ENCODE data around the gene HSF2BP.
"Not testable (repeated sequence)": the region's sequence is repeated elsewhere in the genome, so short reads cannot be mapped to it uniquely, and the experiment has no call there.

HSF2BP gene

GRCh38 chr21:43651926-43652325 is 7.4 kb downstream of the HSF2BP start:
- not testable (repeated sequence) for DNase-seq (ENCODE audit: low read depth in 2 of 2)

GRCh38 chr21:43648171-43648570 is 11.1 kb downstream of the HSF2BP start:
- no peak for DNase-seq (ENCODE audit: low read depth in 2 of 2)

- peak; percentile 68 to 74 for DNase-seq (ENCODE audit: low read depth in 2 of 2)
Measured at GRCh38 chr21:43646550-43647260, 12.6 kb downstream of the HSF2BP start.

- DNase-seq (ENCODE audit: low read depth in 2 of 2) = no peak
Measured at GRCh38 chr21:43645976-43646375, 13.3 kb downstream of the HSF2BP start.

- DNase-seq (ENCODE audit: low read depth in 2 of 2) = no peak
Measured at GRCh38 chr21:43645136-43645891, 14.0 kb downstream of the HSF2BP start.

- DNase-seq (ENCODE audit: low read depth in 2 of 2) = no peak
Measured at GRCh38 chr21:43644609-43645008, 14.7 kb downstream of the HSF2BP start.

- no peak for DNase-seq (ENCODE audit: low read depth in 2 of 2)
Measured at GRCh38 chr21:43644071-43644470, 15.2 kb downstream of the HSF2BP start.

GRCh38 chr21:43643193-43643592 is 16.1 kb downstream of the HSF2BP start:
- DNase-seq (ENCODE audit: low read depth in 2 of 2) = no peak

- DNase-seq (ENCODE audit: low read depth in 2 of 2) = no peak
Measured at GRCh38 chr21:43640400-43640799, 18.9 kb downstream of the HSF2BP start.

- DNase-seq (ENCODE audit: low read depth in 2 of 2) = no peak
Measured at GRCh38 chr21:43639470-43640353, 19.6 kb downstream of the HSF2BP start.

GRCh38 chr21:43637530-43638158 is 21.6 kb downstream of the HSF2BP start:
- DNase-seq (ENCODE audit: low read depth in 2 of 2) = no peak

- DNase-seq (ENCODE audit: low read depth in 2 of 2) = no peak
Measured at GRCh38 chr21:43635436-43635835, 23.9 kb downstream of the HSF2BP start.

- DNase-seq (ENCODE audit: low read depth in 2 of 2) = no peak
Measured at GRCh38 chr21:43634618-43635017, 24.7 kb downstream of the HSF2BP start.

GRCh38 chr21:43632373-43632905 is 26.8 kb downstream of the HSF2BP start:
- no peak for DNase-seq (ENCODE audit: low read depth in 2 of 2)

GRCh38 chr21:43631411-43632107 is 27.7 kb downstream of the HSF2BP start:
- DNase-seq (ENCODE audit: low read depth in 2 of 2) = no peak

- DNase-seq (ENCODE audit: low read depth in 2 of 2) = no peak
Measured at GRCh38 chr21:43627527-43627926, 31.8 kb downstream of the HSF2BP start.

GRCh38 chr21:43626390-43626789 is 32.9 kb downstream of the HSF2BP start:
- DNase-seq (ENCODE audit: low read depth in 2 of 2) = no peak

- DNase-seq (ENCODE audit: low read depth in 2 of 2) = no peak
Measured at GRCh38 chr21:43624339-43624738, 34.9 kb downstream of the HSF2BP start.

- DNase-seq (ENCODE audit: low read depth in 2 of 2) = no peak
Measured at GRCh38 chr21:43623588-43623987, 35.7 kb downstream of the HSF2BP start.

GRCh38 chr21:43622796-43623195 is 36.5 kb downstream of the HSF2BP start:
- DNase-seq (ENCODE audit: low read depth in 2 of 2) = no peak

GRCh38 chr21:43619856-43620255 is 39.4 kb downstream of the HSF2BP start:
- no peak for DNase-seq (ENCODE audit: low read depth in 2 of 2)

Data from stimulated activated CD8-positive, alpha-beta memory T cell treated with anti-CD3 and anti-CD28 coated beads, Interleukin-2, amount 100 ng/mL, for 1 hour (primary cell).